HepG2 (cell line): Measurements from ENCODE around the gene THEMIS. TPM values are rescaled to one million over a fixed set of nuclear protein-coding genes. Genes with fewer than 3 reads are reported as not detected.

Source experiments
- ATAC-seq: fragments of 200-7000 bp; cut with Tn5 transposase; 3 replicates; pipeline ENCODE4 v1.9.1; 2020; ENCODE audit warnings: mild to moderate bottlenecking, moderate library complexity
- BruUV-seq: library from RNA; stranded (reverse); fragments of 400-500 nt; replicated peaks from 2 replicates; lab custom pipeline; 2021; lab: Mats Ljungman, UMichigan
- CTCF ChIA-PET: fragments of 300-600 bp; formaldehyde crosslinking; extraction: SDS; loops from one replicate; lab custom pipeline; 2021; ENCODE audit warnings: low total read pairs, inconsistent platforms, low intra/inter-chr PET ratio; lab: Yijun Ruan, JAX
- POLR2A ChIA-PET: fragments of 350-600 bp; sonication (Branson Sonifier 250); formaldehyde crosslinking; loops from one replicate; lab custom pipeline; 2020; ENCODE audit warnings: antibody characterized with exemption, inconsistent platforms; lab: Yijun Ruan, JAX
- DNase-seq: peaks from one replicate; pipeline ENCODE4 v3.0.0-alpha.2; 2015; ENCODE audit warnings: low spot score
- FAIRE-seq: peaks from 3 replicates; lab custom pipeline; 2011; peaks lifted over from hg19 to GRCh38; lab: Jason Lieb, UNC
- H2AFZ ChIP-seq: one replicate; pipeline ENCODE4 v1.6.1; 2011; ENCODE audit warnings: low read length, inconsistent platforms
- H3K27ac ChIP-seq: fragments of 300-600 bp; 3 replicates; pipeline ENCODE4 v1.8.0; 2011; ENCODE audit warnings: mixed run types, mild to moderate bottlenecking, mixed read lengths, low read length, inconsistent platforms; ENCODE audit not compliant: insufficient read depth; ENCODE audit errors: extremely low read length
- H3K27me3 ChIP-seq, 2 experiments: fragments of 200-600 bp in 1 of 2; 2 replicates in 1 of 2; 3 replicates in 1 of 2; pipeline versions ENCODE4 v1.6.0 to v1.8.0; 2011; ENCODE audit warnings: low read length in 2 of 2, mild to moderate bottlenecking in 2 of 2, moderate library complexity in 2 of 2, inconsistent platforms in 1 of 2; ENCODE audit not compliant: insufficient read depth in 2 of 2, control insufficient read depth in 1 of 2
- H3K36me3 ChIP-seq, 2 experiments: fragments of 200-600 bp in 1 of 2; replicated peaks in 1 of 2; 2 replicates in 1 of 2; 3 replicates in 1 of 2; pipeline versions ENCODE4 v1.5.1 to v1.8.0; 2011; ENCODE audit warnings: low read length in 2 of 2, inconsistent platforms in 1 of 2; ENCODE audit not compliant: insufficient read depth in 2 of 2, control insufficient read depth in 1 of 2
- H3K4me1 ChIP-seq: 2 replicates; pipeline ENCODE4 v1.5.1; 2012; ENCODE audit warnings: low read length, inconsistent platforms; ENCODE audit not compliant: insufficient read depth
- H3K4me2 ChIP-seq: 2 replicates; pipeline ENCODE4 v1.6.0; 2011; ENCODE audit warnings: low read depth, low read length, inconsistent platforms
- H3K4me3 ChIP-seq, 3 experiments: fragments of 200-600 bp in 1 of 3; sonication (generic), shearing (Covaris generic) in 1 of 3; replicated peaks in 1 of 3; 2 replicates each; pipeline ENCODE4 v1.5.1; 2011 to 2016; ENCODE audit warnings: low read length in 3 of 3, inconsistent platforms in 2 of 3, low read depth in 2 of 3, mild to moderate bottlenecking in 2 of 3, control low read depth in 1 of 3, mixed read lengths in 1 of 3; ENCODE audit not compliant: insufficient read depth in 1 of 3
- H3K79me2 ChIP-seq: one replicate; pipeline ENCODE4 v1.6.1; 2011; ENCODE audit warnings: low read length, inconsistent platforms; ENCODE audit not compliant: insufficient read depth
- H3K9ac ChIP-seq: 2 replicates; pipeline ENCODE4 v1.6.0; 2011; ENCODE audit warnings: mild to moderate bottlenecking, low read depth, low read length, inconsistent platforms; ENCODE audit not compliant: insufficient read depth
- H3K9me3 ChIP-seq: 2 replicates; pipeline ENCODE4 v1.5.1; 2012; ENCODE audit warnings: mild to moderate bottlenecking, low read length
- H4K20me1 ChIP-seq: 2 replicates; pipeline ENCODE4 v1.6.0; 2011; ENCODE audit warnings: inconsistent platforms, mild to moderate bottlenecking, low read length, moderate library complexity; ENCODE audit not compliant: insufficient read depth
- ATRX ChIP-seq: sonication (generic); formaldehyde crosslinking; IDR thresholded peaks from 2 replicates; pipeline ENCODE4 v1.4.0; 2020; ENCODE audit warnings: missing genetic modification reagents, borderline replicate concordance
- EEA1 ChIP-seq: sonication (generic); formaldehyde crosslinking; IDR thresholded peaks from 2 replicates; pipeline ENCODE4 v1.5.1; 2020; ENCODE audit warnings: mild to moderate bottlenecking, missing genetic modification reagents, borderline replicate concordance
- MAFG ChIP-seq: sonication (generic); formaldehyde crosslinking; IDR thresholded peaks from 2 replicates; pipeline ENCODE4 v1.5.1; 2020; ENCODE audit warnings: mild to moderate bottlenecking, missing genetic modification reagents
- THAP11 ChIP-seq: IDR thresholded peaks from 2 replicates; pipeline ENCODE4 v1.6.1; 2016; ENCODE audit warnings: missing biosample characterization, missing genetic modification reagents
- ZBTB25 ChIP-seq: IDR thresholded peaks from 2 replicates; pipeline ENCODE4 v1.6.1; 2018; ENCODE audit warnings: missing genetic modification reagents
- ZNF362 ChIP-seq: sonication (generic); formaldehyde crosslinking; IDR thresholded peaks from 2 replicates; pipeline ENCODE4 v1.4.0; 2020; ENCODE audit warnings: missing genetic modification reagents, mild to moderate bottlenecking, borderline replicate concordance
- ZNF496 ChIP-seq: sonication (generic); formaldehyde crosslinking; IDR thresholded peaks from 2 replicates; pipeline ENCODE4 v1.8.1; 2023; ENCODE audit warnings: mild to moderate bottlenecking, moderate library complexity, missing genetic modification reagents; ENCODE audit not compliant: insufficient replicate concordance
- ZSCAN12 ChIP-seq: sonication (generic); formaldehyde crosslinking; IDR thresholded peaks from 2 replicates; pipeline ENCODE4 v1.9.0; 2021; ENCODE audit warnings: mild to moderate bottlenecking, missing genetic modification reagents
- WGBS: methylation state at CpG from one replicate; pipeline ENCODE4 v1.1.6; 2017; ENCODE audit warnings: low lambda C conversion rate; 5-methylcytosine and 5-hydroxymethylcytosine counted together
- in situ Hi-C: cut with HindIII; loops from 2 replicates; pipeline ENCODE4 v1.10.0; 2017; ENCODE audit warnings: low pct_unique_long_range_greater_than_20kb; ENCODE audit not compliant: extremely low pct_ligation_motif_present
- intact Hi-C: fragments of 100-400 bp; cut with micrococcal nuclease; formaldehyde crosslinking; loops from one replicate; pipeline ENCODE4 v1.10.0; 2022; ENCODE audit not compliant: unreplicated experiment
- polyA plus RNA-seq, 8 experiments: library from polyadenylated mRNA; depleted of rRNA in 3 of 8; stranded (reverse) in 7 of 8; unstranded in 1 of 8; fragments of >200 nt; fragmentation: Illumina TruSeq in 4 of 8; extraction: Trizol in 4 of 8; gene quantifications; 2 replicates each; pipeline versions ENCODE4 v1.2.1 to v1.2.3, GENCODE V29; 2011 to 2016; ENCODE audit warnings: low read depth in 4 of 8, missing spikeins in 1 of 8, mixed read lengths in 1 of 8; ENCODE audit not compliant: insufficient read depth in 1 of 8
- total RNA-seq, 5 experiments: library from RNA; depleted of rRNA; stranded (reverse); fragments of >200 nt; fragmentation: Illumina TruSeq; extraction: Trizol; gene quantifications; 2 replicates each; pipeline ENCODE4 v1.2.3, GENCODE V29; 2016; ENCODE audit warnings: low read depth in 1 of 5
- TF ChIP-seq, protein P1 (sequence below): sonication (generic); formaldehyde crosslinking; IDR thresholded peaks from 2 replicates; pipeline ENCODE4 v1.4.0; 2020; ENCODE audit warnings: missing genetic modification reagents
- TF ChIP-seq, protein P2 (sequence below): sonication (generic); formaldehyde crosslinking; IDR thresholded peaks from 2 replicates; pipeline ENCODE4 v1.5.1; 2020; ENCODE audit warnings: mild to moderate bottlenecking, moderate library complexity, missing genetic modification reagents

THEMIS gene
- total and polyA plus RNA-seq, 2 of the 13 experiments (the other 11 are each of a cell fraction or from before 2014, with no cell fraction given) = not detected

- TF ChIP-seq ZNF362 (CRISPR knock-in tag) (no peak), ATRX (CRISPR knock-in tag) (no peak)
- TF ChIP-seq, protein P1, sequence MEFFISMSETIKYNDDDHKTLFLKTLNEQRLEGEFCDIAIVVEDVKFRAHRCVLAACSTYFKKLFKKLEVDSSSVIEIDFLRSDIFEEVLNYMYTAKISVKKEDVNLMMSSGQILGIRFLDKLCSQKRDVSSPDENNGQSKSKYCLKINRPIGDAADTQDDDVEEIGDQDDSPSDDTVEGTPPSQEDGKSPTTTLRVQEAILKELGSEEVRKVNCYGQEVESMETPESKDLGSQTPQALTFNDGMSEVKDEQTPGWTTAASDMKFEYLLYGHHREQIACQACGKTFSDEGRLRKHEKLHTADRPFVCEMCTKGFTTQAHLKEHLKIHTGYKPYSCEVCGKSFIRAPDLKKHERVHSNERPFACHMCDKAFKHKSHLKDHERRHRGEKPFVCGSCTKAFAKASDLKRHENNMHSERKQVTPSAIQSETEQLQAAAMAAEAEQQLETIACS (CRISPR knock-in tag) = no peak
These were observed 87.7 kb downstream of the THEMIS start (continued) for GRCh38 chr6:127812985-127813698.

DNA sequence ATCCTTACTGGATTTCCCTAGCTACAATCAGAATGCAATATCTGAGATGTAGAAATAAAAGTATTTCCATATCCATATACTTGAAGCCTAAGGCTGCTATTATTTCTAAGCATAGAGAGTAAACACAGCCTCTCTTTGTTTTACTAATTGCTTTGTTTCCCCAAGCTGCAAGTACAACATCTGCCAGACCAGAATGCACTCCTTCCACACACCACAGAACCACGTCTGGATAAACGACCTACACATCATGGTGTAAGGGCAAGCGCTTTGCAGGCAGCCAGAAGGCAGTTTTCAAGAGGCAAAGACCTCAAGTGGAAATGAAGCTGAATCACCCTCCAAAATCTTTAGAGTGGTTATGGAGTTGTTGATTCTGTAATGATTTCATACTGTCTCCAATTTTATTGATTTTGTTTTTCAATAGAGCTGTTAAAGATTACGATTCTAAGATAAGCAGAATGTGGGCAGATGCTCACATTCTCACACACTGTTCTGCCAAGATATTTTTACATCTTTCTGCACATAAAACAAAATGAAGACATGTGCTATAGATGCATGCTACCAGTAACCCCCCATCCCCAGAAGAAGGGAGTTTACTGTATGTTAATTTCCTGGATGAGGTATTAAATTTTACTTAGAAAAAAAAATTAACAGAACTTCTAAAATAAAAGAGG is 88.8 kb downstream of the THEMIS start:
- Histone ChIP-seq H3K36me3 (no peaks in the 10 kb centered on the region), H3K9me3 (no peaks in the 10 kb centered on the region), H3K27me3 (no peaks in the 10 kb centered on the region), H3K4me3 (no peak overlapping the region), H2AFZ (no peak overlapping the region), H3K4me1 (no peaks in the 10 kb centered on the region), H3K9ac (no peak overlapping the region), H3K4me2 (no peak overlapping the region), H3K79me2 (no peaks in the 10 kb centered on the region), H3K27ac (no peak overlapping the region), H4K20me1 (no peaks in the 10 kb centered on the region)
- ChIA-PET CTCF (no interaction called here), POLR2A (no interaction called here)
- intact Hi-C loops = no loop called here
- FAIRE-seq (no peak), DNase-seq (no peak), ATAC-seq (no peak)
- 5% methylated on average over 4 of the region's 4 CpGs for WGBS
- BruUV-seq = no TSS peak
- in situ Hi-C loops = no loop called here
- TF ChIP-seq, protein P2, sequence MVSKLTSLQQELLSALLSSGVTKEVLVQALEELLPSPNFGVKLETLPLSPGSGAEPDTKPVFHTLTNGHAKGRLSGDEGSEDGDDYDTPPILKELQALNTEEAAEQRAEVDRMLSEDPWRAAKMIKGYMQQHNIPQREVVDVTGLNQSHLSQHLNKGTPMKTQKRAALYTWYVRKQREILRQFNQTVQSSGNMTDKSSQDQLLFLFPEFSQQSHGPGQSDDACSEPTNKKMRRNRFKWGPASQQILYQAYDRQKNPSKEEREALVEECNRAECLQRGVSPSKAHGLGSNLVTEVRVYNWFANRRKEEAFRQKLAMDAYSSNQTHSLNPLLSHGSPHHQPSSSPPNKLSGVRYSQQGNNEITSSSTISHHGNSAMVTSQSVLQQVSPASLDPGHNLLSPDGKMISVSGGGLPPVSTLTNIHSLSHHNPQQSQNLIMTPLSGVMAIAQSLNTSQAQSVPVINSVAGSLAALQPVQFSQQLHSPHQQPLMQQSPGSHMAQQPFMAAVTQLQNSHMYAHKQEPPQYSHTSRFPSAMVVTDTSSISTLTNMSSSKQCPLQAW (CRISPR knock-in tag) = no peak
- TF ChIP-seq EEA1 (no peak), MAFG (no peak), ZNF496 (CRISPR knock-in tag) (no peak), ZBTB25 (CRISPR knock-in tag) (no peak), ZSCAN12 (CRISPR knock-in tag) (no peak), THAP11 (CRISPR knock-in tag) (no peak)
